Endothelial cell of umbilical vein (primary cell): ENCODE measurements around the gene PPP1R16B. TPM values are rescaled to one million over a fixed set of nuclear protein-coding genes. Genes with fewer than 3 reads are reported as not detected.

ENCODE experiments used
- Bru-seq: library from RNA; stranded (reverse); fragments of 400-500 nt; gene quantifications from one replicate; lab custom pipeline; 2021; lab: Mats Ljungman, UMichigan
- BruChase-seq, 2 experiments: library from RNA; stranded (reverse); fragments of 400-500 nt; gene quantifications; one replicate each; lab custom pipeline; 2021; lab: Mats Ljungman, UMichigan
- BruUV-seq: library from RNA; stranded (reverse); fragments of 400-500 nt; replicated peaks from 2 replicates; lab custom pipeline; 2021; lab: Mats Ljungman, UMichigan
- CTCF ChIA-PET: fragments of 300-600, 350-600 bp; sonication (Branson Sonifier 250); formaldehyde crosslinking; loops from one replicate; lab custom pipeline; 2021; ENCODE audit warnings: antibody characterized with exemption, inconsistent platforms; lab: Charles Lee
- POLR2A ChIA-PET: fragments of 300-600, 350-600 bp; sonication (Branson Sonifier 250); formaldehyde crosslinking; loops from one replicate; lab custom pipeline; 2021; ENCODE audit warnings: antibody characterized with exemption, inconsistent platforms; lab: Charles Lee
- DNase-seq: peaks from one replicate; pipeline ENCODE4 v3.0.0-alpha.2; 2011; ENCODE audit warnings: low read depth, low spot score
- FAIRE-seq: peaks from 2 replicates; lab custom pipeline; 2011; peaks lifted over from hg19 to GRCh38; lab: Jason Lieb, UNC
- H2AFZ ChIP-seq: 2 replicates; pipeline ENCODE4 v1.6.0; 2012; ENCODE audit warnings: low read depth, low read length, control low read depth, inconsistent platforms
- H3K27ac ChIP-seq: 2 replicates; pipeline ENCODE4 v1.5.1; 2011; ENCODE audit warnings: low read depth, mild to moderate bottlenecking, control low read depth, low read length, moderate library complexity; ENCODE audit not compliant: insufficient read depth
- H3K27me3 ChIP-seq, 2 experiments: 2 replicates each; pipeline versions ENCODE4 v1.6.0 to v1.6.1; 2011; ENCODE audit warnings: low read length in 2 of 2, mixed read lengths in 1 of 2; ENCODE audit not compliant: control insufficient read depth in 2 of 2, insufficient read depth in 2 of 2
- H3K36me3 ChIP-seq, 2 experiments: 2 replicates in 1 of 2; 3 replicates in 1 of 2; pipeline ENCODE4 v1.5.1; 2011; ENCODE audit warnings: low read length in 2 of 2, mild to moderate bottlenecking in 1 of 2, moderate library complexity in 1 of 2; ENCODE audit not compliant: control insufficient read depth in 2 of 2, insufficient read depth in 2 of 2; ENCODE audit errors: extremely low read depth in 1 of 2
- H3K4me1 ChIP-seq: 3 replicates; pipeline ENCODE4 v1.5.1; 2011; ENCODE audit warnings: mild to moderate bottlenecking, low read length; ENCODE audit not compliant: control insufficient read depth, insufficient read depth; ENCODE audit errors: extremely low read depth
- H3K4me2 ChIP-seq: 2 replicates; pipeline ENCODE4 v1.6.1; 2011; ENCODE audit warnings: low read length, control low read depth, mixed read lengths; ENCODE audit not compliant: insufficient read depth
- H3K4me3 ChIP-seq, 3 experiments: fragments of 200-600 bp in 1 of 3; sonication (generic), shearing (Covaris generic) in 1 of 3; replicated peaks in 1 of 3; 2 replicates each; pipeline ENCODE4 v1.5.1; 2011 to 2016; ENCODE audit warnings: control low read depth in 3 of 3, low read length in 3 of 3, mild to moderate bottlenecking in 2 of 3, inconsistent platforms in 1 of 3, low read depth in 1 of 3, moderate library complexity in 1 of 3; ENCODE audit not compliant: insufficient read depth in 1 of 3
- H3K79me2 ChIP-seq: 2 replicates; pipeline ENCODE4 v1.6.0; 2012; ENCODE audit warnings: low read length, inconsistent platforms; ENCODE audit not compliant: control insufficient read depth, insufficient read depth
- H3K9ac ChIP-seq: replicated peaks from 2 replicates; pipeline ENCODE3; 2011; ENCODE audit warnings: low read length, control low read depth; ENCODE audit not compliant: insufficient read depth; ENCODE audit errors: extremely low read depth
- H3K9me1 ChIP-seq: replicated peaks from 3 replicates; pipeline ENCODE4 v1.6.0; 2011; ENCODE audit warnings: mild to moderate bottlenecking, low read length; ENCODE audit not compliant: control insufficient read depth, insufficient read depth; ENCODE audit errors: extremely low read depth
- H3K9me3 ChIP-seq: replicated peaks from 2 replicates; pipeline ENCODE4 v1.5.1; 2012; ENCODE audit warnings: low read length, inconsistent platforms; ENCODE audit not compliant: control insufficient read depth, insufficient read depth
- H4K20me1 ChIP-seq: replicated peaks from 2 replicates; pipeline ENCODE3; 2011; ENCODE audit warnings: mild to moderate bottlenecking, low read length; ENCODE audit not compliant: control insufficient read depth, insufficient read depth; ENCODE audit errors: extremely low read depth
- EZH2 ChIP-seq: IDR thresholded peaks from 2 replicates; pipeline ENCODE4 v1.6.1; 2012; ENCODE audit warnings: borderline replicate concordance, low read depth, mild to moderate bottlenecking, moderate library complexity, low read length, inconsistent platforms; ENCODE audit not compliant: severe bottlenecking
- POLR2A ChIP-seq: IDR thresholded peaks from 2 replicates; pipeline ENCODE4 v1.6.1; 2012; ENCODE audit warnings: low read depth, mild to moderate bottlenecking, control low read depth, low read length
- POLR2AphosphoS5 ChIP-seq: IDR thresholded peaks from 2 replicates; pipeline ENCODE4 v1.6.1; 2012; ENCODE audit warnings: low read depth, mild to moderate bottlenecking, control low read depth, low read length, moderate library complexity; ENCODE audit not compliant: insufficient read depth
- dilution Hi-C: fragments of 300-500 bp; cut with MboI; formaldehyde crosslinking; loops from one replicate; pipeline ENCODE4 v1.15.0; 2019; ENCODE audit warnings: low sequenced_read_pairs; ENCODE audit not compliant: extremely low pct_ligation_motif_present
- intact Hi-C: fragments of 100-400 bp; cut with micrococcal nuclease; formaldehyde crosslinking; loops from one replicate; pipeline ENCODE4 v1.10.0; 2022
- long read RNA-seq: library from polyadenylated mRNA; stranded (forward); transcript quantifications from one replicate; pipeline ENCODE4 v2.0.0, GENCODE V29; 2021
- polyA minus RNA-seq, 3 experiments: library from RNA; depleted of rRNA, polyadenylated mRNA; stranded (reverse); fragments of >200 nt; gene quantifications; 1 replicate in 1 of 3; 2 replicates in 2 of 3; pipeline ENCODE4 v1.2.3, GENCODE V29; 2011
- polyA plus RNA-seq, 4 experiments: library from polyadenylated mRNA; depleted of rRNA in 3 of 4; stranded (reverse) in 3 of 4; unstranded in 1 of 4; fragments of >200 nt; gene quantifications; 2 replicates each; pipeline versions ENCODE4 v1.2.1 to v1.2.3, GENCODE V29; 2011 to 2012; ENCODE audit warnings: missing spikeins in 1 of 4
- total RNA-seq: library from RNA; stranded (reverse); gene quantifications from 2 replicates; pipeline ENCODE4 v1.2.3, GENCODE V29; 2021

PPP1R16B gene
- total RNA-seq (52.7 and 68.1 TPM in 2 replicates), polyA plus RNA-seq (32.4 and 34.7 TPM in 2 replicates), polyA minus RNA-seq (92.7 and 97.9 TPM in 2 replicates), Bru-seq, nascent RNA (percentile 93 among the genes with signal in this experiment), BruChase-seq, experiment 1, labeled RNA remaining after a 6-hour chase (percentile 92 among the genes with signal in this experiment), BruChase-seq, experiment 2, labeled RNA remaining after a 2-hour chase (percentile 87 among the genes with signal in this experiment)
- 32.3 and 32.8 TPM in 2 replicates for polyA plus RNA-seq (2011; cell fraction: cytosol; rRNA removed)
- 57.5 and 72.3 TPM in 2 replicates for polyA plus RNA-seq (2011; cell fraction: nucleus; rRNA removed)
- 26.2 and 28.8 TPM in 2 replicates for polyA plus RNA-seq (2012)
- not detected for polyA minus RNA-seq (2011; cell fraction: cytosol; rRNA and poly(A)+ RNA removed)
- polyA minus RNA-seq (2011; cell fraction: nucleus; rRNA and poly(A)+ RNA removed): 32.1 and 33.3 TPM in 2 replicates
- long read RNA-seq, full-length matches to known transcripts: 43 of 89 reads
- long read RNA-seq, partial matches to known transcripts: 29 of 89 reads
- long read RNA-seq, other reads (novel, unspliced or antisense): 17 of 89 reads

DNA sequence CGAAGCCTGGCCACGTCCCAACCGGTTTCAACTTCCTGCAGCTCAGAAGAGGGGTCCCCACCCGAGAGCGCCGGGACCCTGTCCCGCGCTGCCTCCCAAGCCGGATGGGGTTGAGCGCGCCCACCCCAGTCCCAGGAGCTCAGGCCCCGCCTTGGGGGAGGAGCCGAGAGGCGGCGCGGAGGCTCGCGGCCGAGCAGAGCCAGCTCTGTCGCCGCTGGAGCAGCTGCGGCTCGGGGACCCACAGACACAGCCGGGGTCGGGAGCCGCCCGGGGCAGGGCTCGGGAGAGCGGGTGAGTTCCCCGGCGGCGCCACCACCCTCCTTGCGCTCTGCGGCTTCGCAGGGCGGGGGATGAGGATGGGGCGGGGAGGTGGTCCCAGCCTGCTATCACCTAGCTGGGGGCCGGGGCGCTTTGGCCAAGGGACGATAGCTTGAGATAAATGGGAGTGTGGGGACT is at the start of gene PPP1R16B:
Gene PPP1R16B (plus strand): TSS at position 196 of the 456 bp plus-strand sequence. CDS start 30,229 bp downstream, outside the sequence.
- H3K4me3 ChIP-seq: peak within 1 kb of the TSS; percentile 57 to 87 (median 72)
- intact Hi-C loops: loop anchor here (1.0 to 2.0 kb wide), 5 partner anchors 22 to 79 kb away; partner anchors contain the start of gene ACTR5
- peaks cover 33% of the 10 kb centered on the region for H3K4me1 ChIP-seq
- peak; percentile 72 for DNase-seq
- no peaks in the 10 kb centered on the region for H3K27me3 ChIP-seq
- TF ChIP-seq POLR2AphosphoS5 (peak; percentile 80), EZH2 (no peak), POLR2A (peak; percentile 82)
- H3K27ac ChIP-seq: peak within 1 kb of the TSS; percentile 88
- ChIA-PET POLR2A (interaction anchor here (0.9 to 2.3 kb wide), 6 partner anchors 20 to 69 kb away, joined by 3 to 9 read pairs (median 4); no protein-coding TSS in a partner anchor), CTCF (interaction anchor here (0.8 to 2.6 kb wide), 7 partner anchors 12 to 87 kb away, joined by 3 to 16 read pairs (median 4); no protein-coding TSS in a partner anchor)
- dilution Hi-C loops: no loop called here
- H3K4me2 ChIP-seq: peak within 1 kb of the TSS; percentile 6
- no peaks in the 10 kb centered on the region for H3K9me1 ChIP-seq
- no peaks in the 10 kb centered on the region for H3K9me3 ChIP-seq
- peak; percentile 67 for FAIRE-seq
- H2AFZ ChIP-seq: peak within 1 kb of the TSS; percentile 5
- peaks cover 0 to 4% of the 10 kb centered on the region in 2 experiments for H3K36me3 ChIP-seq
- H4K20me1 ChIP-seq: no peaks in the 10 kb centered on the region
- peak within 1 kb of the TSS; percentile 83 for H3K9ac ChIP-seq
- BruUV-seq: no TSS peak
- H3K79me2 ChIP-seq: no peaks in the 10 kb centered on the region
